ENCODE results near the gene FAM167B.
"Not testable (repeated sequence)": the region's sequence is repeated elsewhere in the genome, so short reads cannot be mapped to it uniquely, and the experiment has no call there.

DNA sequence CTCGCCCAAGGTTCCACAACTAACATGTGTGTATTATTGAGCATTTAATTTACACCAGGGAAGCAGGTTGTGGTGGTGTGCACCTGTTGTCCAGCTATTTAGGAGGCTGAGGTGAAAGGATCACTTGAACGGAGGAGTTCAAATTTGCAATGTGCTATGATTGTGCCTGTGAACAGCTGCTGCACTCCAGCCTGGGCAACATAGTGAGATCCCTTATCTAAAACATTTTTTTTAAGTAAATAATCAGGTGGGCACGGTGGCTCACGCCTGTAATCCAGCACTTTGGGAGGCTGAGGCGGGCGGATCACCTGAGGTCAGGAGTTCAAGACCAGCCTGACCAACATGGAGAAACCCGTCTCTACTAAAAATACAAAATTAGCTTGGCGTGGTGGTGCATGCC, 37.8 kb downstream of the FAM167B start:
- TF ChIP-seq, protein P1, sequence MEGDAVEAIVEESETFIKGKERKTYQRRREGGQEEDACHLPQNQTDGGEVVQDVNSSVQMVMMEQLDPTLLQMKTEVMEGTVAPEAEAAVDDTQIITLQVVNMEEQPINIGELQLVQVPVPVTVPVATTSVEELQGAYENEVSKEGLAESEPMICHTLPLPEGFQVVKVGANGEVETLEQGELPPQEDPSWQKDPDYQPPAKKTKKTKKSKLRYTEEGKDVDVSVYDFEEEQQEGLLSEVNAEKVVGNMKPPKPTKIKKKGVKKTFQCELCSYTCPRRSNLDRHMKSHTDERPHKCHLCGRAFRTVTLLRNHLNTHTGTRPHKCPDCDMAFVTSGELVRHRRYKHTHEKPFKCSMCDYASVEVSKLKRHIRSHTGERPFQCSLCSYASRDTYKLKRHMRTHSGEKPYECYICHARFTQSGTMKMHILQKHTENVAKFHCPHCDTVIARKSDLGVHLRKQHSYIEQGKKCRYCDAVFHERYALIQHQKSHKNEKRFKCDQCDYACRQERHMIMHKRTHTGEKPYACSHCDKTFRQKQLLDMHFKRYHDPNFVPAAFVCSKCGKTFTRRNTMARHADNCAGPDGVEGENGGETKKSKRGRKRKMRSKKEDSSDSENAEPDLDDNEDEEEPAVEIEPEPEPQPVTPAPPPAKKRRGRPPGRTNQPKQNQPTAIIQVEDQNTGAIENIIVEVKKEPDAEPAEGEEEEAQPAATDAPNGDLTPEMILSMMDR (IDR thresholded peaks at IDR 0.05), result not testable (repeated sequence)
- not testable (repeated sequence) for TF ChIP-seq POLR2A (IDR thresholded peaks at IDR 0.05; ENCODE audit: low read depth)
